IMR-90 (cell line): ENCODE measurements around the gene ACAP2. TPM values are rescaled to one million over a fixed set of nuclear protein-coding genes. Genes with fewer than 3 reads are reported as not detected.

Source experiments
- ATAC-seq: fragments of 200-7000 bp; cut with Tn5 transposase; 2 replicates; pipeline ENCODE4 v1.9.1; 2020; ENCODE audit warnings: low read depth, mild to moderate bottlenecking, moderate library complexity
- BruUV-seq: library from RNA; stranded (reverse); fragments of 400-500 nt; replicated peaks from 2 replicates; lab custom pipeline; 2021; lab: Mats Ljungman, UMichigan
- CTCF ChIA-PET: fragments of 300-600 bp; formaldehyde crosslinking; extraction: SDS; loops from one replicate; lab custom pipeline; 2021; ENCODE audit warnings: antibody characterized with exemption; lab: Yijun Ruan, JAX
- POLR2A ChIA-PET: fragments of 300-600 bp; sonication (Branson Sonifier 250); formaldehyde crosslinking; loops from one replicate; lab custom pipeline; 2022; ENCODE audit warnings: antibody characterized with exemption; ENCODE audit not compliant: unreplicated experiment; lab: Charles Lee
- DNase-seq: peaks from one replicate; pipeline ENCODE4 v3.0.0; 2013
- H2AFZ ChIP-seq: replicated peaks from 2 replicates; pipeline ENCODE3; 2013; ENCODE audit warnings: low read length, mild to moderate bottlenecking; ENCODE audit not compliant: poor library complexity
- H2AK5ac ChIP-seq: 2 replicates; pipeline ENCODE4 v1.6.1; 2013; ENCODE audit warnings: low read depth, low read length, inconsistent platforms
- H2AK9ac ChIP-seq: replicated peaks from 2 replicates; pipeline ENCODE3; 2013; ENCODE audit warnings: mild to moderate bottlenecking, low read depth, low read length, moderate library complexity; ENCODE audit not compliant: poor library complexity
- H2BK120ac ChIP-seq: 2 replicates; pipeline ENCODE4 v1.6.1; 2013; ENCODE audit warnings: low read depth, low read length, inconsistent platforms
- H2BK15ac ChIP-seq: 3 replicates; pipeline ENCODE4 v1.6.1; 2013; ENCODE audit warnings: low read depth, low read length, inconsistent platforms
- H2BK20ac ChIP-seq: 2 replicates; pipeline ENCODE4 v1.6.1; 2013; ENCODE audit warnings: low read depth, mild to moderate bottlenecking, inconsistent platforms, low read length, moderate library complexity
- H2BK5ac ChIP-seq: 2 replicates; pipeline ENCODE4 v1.6.1; 2013; ENCODE audit warnings: mild to moderate bottlenecking, low read depth, low read length, inconsistent platforms; ENCODE audit not compliant: poor library complexity, severe bottlenecking
- H3K14ac ChIP-seq: replicated peaks from 2 replicates; pipeline ENCODE4 v1.6.1; 2013; ENCODE audit warnings: low read depth, low read length, inconsistent platforms
- H3K18ac ChIP-seq: 2 replicates; pipeline ENCODE4 v1.6.1; 2013; ENCODE audit warnings: low read depth, low read length, control low read depth
- H3K23ac ChIP-seq: 2 replicates; pipeline ENCODE4 v1.6.1; 2013; ENCODE audit warnings: low read depth, low read length, inconsistent platforms
- H3K27ac ChIP-seq: 2 replicates; pipeline ENCODE4 v1.5.1; 2013; ENCODE audit warnings: mild to moderate bottlenecking, control low read depth, low read length; ENCODE audit not compliant: insufficient read depth
- H3K27me3 ChIP-seq: 2 replicates; pipeline ENCODE4 v1.6.1; 2013; ENCODE audit warnings: low read length; ENCODE audit not compliant: control insufficient read depth, insufficient read depth
- H3K36me3 ChIP-seq: 2 replicates; pipeline ENCODE4 v1.6.1; 2013; ENCODE audit warnings: low read length, mixed read lengths; ENCODE audit not compliant: control insufficient read depth, insufficient read depth
- H3K4ac ChIP-seq: 2 replicates; pipeline ENCODE4 v1.6.1; 2013; ENCODE audit warnings: low read depth, low read length, inconsistent platforms
- H3K4me1 ChIP-seq: 2 replicates; pipeline ENCODE4 v1.6.1; 2013; ENCODE audit warnings: low read length, mixed read lengths; ENCODE audit not compliant: control insufficient read depth, insufficient read depth
- H3K4me2 ChIP-seq: 2 replicates; pipeline ENCODE4 v1.6.1; 2013; ENCODE audit warnings: low read depth, mild to moderate bottlenecking, control low read depth, low read length, moderate library complexity
- H3K4me3 ChIP-seq: 2 replicates; pipeline ENCODE4 v1.5.1; 2013; ENCODE audit warnings: low read depth, mild to moderate bottlenecking, control low read depth, low read length, moderate library complexity; ENCODE audit not compliant: insufficient read depth
- H3K56ac ChIP-seq: 2 replicates; pipeline ENCODE4 v1.6.1; 2013; ENCODE audit warnings: low read length, inconsistent platforms; ENCODE audit not compliant: insufficient read depth; ENCODE audit errors: extremely low read depth
- H3K79me1 ChIP-seq, 2 experiments: 2 replicates each; pipeline ENCODE4 v1.6.1; 2013; ENCODE audit warnings: low read length in 2 of 2, inconsistent platforms in 1 of 2, low read depth in 1 of 2
- H3K9ac ChIP-seq: 2 replicates; pipeline ENCODE4 v1.6.1; 2013; ENCODE audit warnings: low read depth, low read length, control low read depth
- H3K9me1 ChIP-seq: 2 replicates; pipeline ENCODE4 v1.6.1; 2013; ENCODE audit warnings: low read length, inconsistent platforms; ENCODE audit not compliant: insufficient read depth
- H3K9me3 ChIP-seq: 2 replicates; pipeline ENCODE4 v1.6.1; 2013; ENCODE audit warnings: low read length; ENCODE audit not compliant: control insufficient read depth, insufficient read depth
- H4K20me1 ChIP-seq: 2 replicates; pipeline ENCODE4 v1.6.1; 2013; ENCODE audit warnings: low read length, inconsistent platforms; ENCODE audit not compliant: insufficient read depth
- H4K5ac ChIP-seq: 2 replicates; pipeline ENCODE4 v1.6.1; 2013; ENCODE audit warnings: mild to moderate bottlenecking, low read depth, low read length, control low read depth
- H4K8ac ChIP-seq, 2 experiments: 2 replicates each; pipeline ENCODE4 v1.6.1; 2013; ENCODE audit warnings: low read depth in 2 of 2, low read length in 2 of 2, control low read depth in 1 of 2, inconsistent platforms in 1 of 2
- H4K91ac ChIP-seq: 2 replicates; pipeline ENCODE4 v1.6.1; 2013; ENCODE audit warnings: low read depth, low read length, inconsistent platforms; ENCODE audit not compliant: insufficient read depth
- BHLHE40 ChIP-seq: fragments of 150-350 bp; IDR thresholded peaks from 2 replicates; pipeline ENCODE4 v1.6.1; 2016; ENCODE audit warnings: mild to moderate bottlenecking, low read depth, low read length
- CEBPB ChIP-seq: IDR thresholded peaks from 2 replicates; pipeline ENCODE4 v1.6.1; 2012; ENCODE audit warnings: low read depth, low read length, improper control_type of control experiment
- CHD1 ChIP-seq: IDR thresholded peaks from 2 replicates; pipeline ENCODE4 v1.6.1; 2012; ENCODE audit warnings: low read depth, low read length, improper control_type of control experiment
- MAFK ChIP-seq: IDR thresholded peaks from 2 replicates; pipeline ENCODE4 v1.6.1; 2012; ENCODE audit warnings: low read depth, low read length, improper control_type of control experiment
- MAZ ChIP-seq: IDR thresholded peaks from 2 replicates; pipeline ENCODE4 v1.6.1; 2012; ENCODE audit warnings: low read depth, mild to moderate bottlenecking, low read length, improper control_type of control experiment, moderate library complexity, borderline replicate concordance
- MXI1 ChIP-seq: IDR thresholded peaks from 2 replicates; pipeline ENCODE4 v1.6.1; 2012; ENCODE audit warnings: low read depth, mild to moderate bottlenecking, low read length, moderate library complexity, borderline replicate concordance
- POLR2A ChIP-seq: IDR thresholded peaks from 2 replicates; pipeline ENCODE4 v1.6.1; 2012; ENCODE audit warnings: mild to moderate bottlenecking, low read depth, low read length
- RAD21 ChIP-seq: IDR thresholded peaks from 2 replicates; pipeline ENCODE4 v1.6.1; 2012; ENCODE audit warnings: low read length, improper control_type of control experiment
- RCOR1 ChIP-seq: IDR thresholded peaks from 2 replicates; pipeline ENCODE4 v1.6.1; 2012; ENCODE audit warnings: mild to moderate bottlenecking, low read length, improper control_type of control experiment; ENCODE audit not compliant: insufficient replicate concordance
- RFX5 ChIP-seq: IDR thresholded peaks from 2 replicates; pipeline ENCODE4 v1.8.0; 2012; ENCODE audit warnings: low read depth, mild to moderate bottlenecking, low read length, moderate library complexity
- SMC3 ChIP-seq: fragments of 150-350 bp; IDR thresholded peaks from 2 replicates; pipeline ENCODE4 v1.6.1; 2016; ENCODE audit warnings: low read depth, mild to moderate bottlenecking, antibody characterized with exemption, low read length, moderate library complexity
- WGBS, 2 experiments: methylation state at CpG; one replicate each; pipeline versions ENCODE4 v1.1.5 to v1.1.7; 2013; ENCODE audit warnings: missing lambda C conversion rate in 2 of 2; ENCODE audit not compliant: insufficient read length in 1 of 2; ENCODE audit errors: extremely low coverage in 2 of 2; 5-methylcytosine and 5-hydroxymethylcytosine counted together
- dilution Hi-C: fragments of 300-500 bp; cut with HindIII; formaldehyde crosslinking; loops from one replicate; pipeline ENCODE4 v1.14.3; 2018; ENCODE audit warnings: low sequenced_read_pairs; ENCODE audit not compliant: unreplicated experiment
- in situ Hi-C: fragments of 300-500 bp; cut with MboI; formaldehyde crosslinking; loops from 3 replicates; pipeline ENCODE4 v1.14.3; 2019; ENCODE audit warnings: low sequenced_read_pairs, inconsistent platforms, mixed read lengths
- intact Hi-C: fragments of 100-400 bp; cut with micrococcal nuclease; formaldehyde crosslinking; loops from 2 replicates; pipeline ENCODE4 v1.10.0; 2022
- polyA plus RNA-seq, 3 experiments: library from polyadenylated mRNA; depleted of rRNA; stranded (reverse); fragments of >200 nt; gene quantifications; 2 replicates each; pipeline ENCODE4 v1.2.3, GENCODE V29; 2012; ENCODE audit warnings: low replicate concordance in 1 of 3
- total RNA-seq: library from RNA; depleted of rRNA; stranded (reverse); fragments of >200 nt; gene quantifications from 2 replicates; pipeline ENCODE4 v1.2.3, GENCODE V29; 2012
- TF ChIP-seq, protein P1 (sequence below): conservative IDR thresholded peaks from 2 replicates; pipeline ENCODE4 v1.5.1; 2012; ENCODE audit warnings: mild to moderate bottlenecking, low read depth, low read length, improper control_type of control experiment
- TF ChIP-seq, protein P2 (sequence below): fragments of 150-350 bp; IDR thresholded peaks from 2 replicates; pipeline ENCODE4 v1.6.1; 2016; ENCODE audit warnings: low read depth, mild to moderate bottlenecking, low read length, moderate library complexity, borderline replicate concordance

Gene ACAP2
- total and polyA plus RNA-seq, 2 of the 4 experiments (the other 2 are of a cell fraction): 11.9 to 35.1 TPM

DNA sequence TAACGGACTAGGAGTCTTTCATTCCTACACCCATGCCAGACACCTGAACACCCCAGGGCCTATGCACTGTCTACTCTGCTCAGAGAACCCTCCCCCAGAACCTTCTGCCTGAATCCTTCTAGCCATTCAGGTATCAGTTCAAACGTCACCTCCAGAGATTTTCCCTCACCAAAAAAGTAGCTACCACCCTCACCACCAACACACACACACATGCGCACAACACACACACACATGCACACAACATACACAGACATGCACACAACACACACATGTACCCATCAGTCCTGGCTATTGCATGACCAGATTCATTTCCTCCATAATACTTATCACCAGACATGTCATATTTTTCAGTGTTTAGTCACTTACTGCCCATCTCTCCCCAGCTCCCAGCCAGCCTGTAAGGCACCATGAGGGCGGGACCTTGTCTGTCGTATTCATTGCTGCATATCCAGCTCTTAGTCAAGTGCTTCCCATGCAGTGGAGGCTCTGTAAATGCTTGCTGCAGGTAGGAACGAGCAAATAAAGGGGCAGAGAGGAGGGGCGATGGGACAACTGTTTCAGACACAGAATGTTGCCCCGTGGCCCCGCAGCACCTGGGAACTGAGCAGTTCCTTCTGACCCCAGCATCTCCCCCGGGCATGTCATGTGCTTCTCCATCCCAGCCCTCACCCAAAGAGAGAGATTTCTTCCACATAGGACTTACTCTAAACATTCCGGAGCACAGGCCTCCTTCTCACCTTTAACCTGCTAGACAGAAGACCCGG lies 201.0 kb downstream of the ACAP2 start:
- no peaks in the 10 kb centered on the region for H3K27me3 ChIP-seq
- H3K9me1 ChIP-seq: peaks cover 14% of the 10 kb centered on the region
- dilution Hi-C loops: no loop called here
- H3K9me3 ChIP-seq: no peaks in the 10 kb centered on the region
- H2AK9ac ChIP-seq: no peak overlapping the region
- H3K18ac ChIP-seq: no peak overlapping the region
- H2AK5ac ChIP-seq: no peak overlapping the region; the same call in 1 of the 2 replicates
- H3K23ac ChIP-seq: no peak overlapping the region
- BruUV-seq: no TSS peak
- no peak overlapping the region for H3K56ac ChIP-seq
- no peak overlapping the region for H3K9ac ChIP-seq
- H2BK5ac ChIP-seq: no peak overlapping the region
- TF ChIP-seq RAD21 (no peak), POLR2A (no peak), MAZ (no peak), MXI1 (no peak), RFX5 (no peak), SMC3 (no peak), CEBPB (no peak), RCOR1 (no peak), MAFK (no peak), CHD1 (no peak), BHLHE40 (no peak)
- TF ChIP-seq, protein P1, sequence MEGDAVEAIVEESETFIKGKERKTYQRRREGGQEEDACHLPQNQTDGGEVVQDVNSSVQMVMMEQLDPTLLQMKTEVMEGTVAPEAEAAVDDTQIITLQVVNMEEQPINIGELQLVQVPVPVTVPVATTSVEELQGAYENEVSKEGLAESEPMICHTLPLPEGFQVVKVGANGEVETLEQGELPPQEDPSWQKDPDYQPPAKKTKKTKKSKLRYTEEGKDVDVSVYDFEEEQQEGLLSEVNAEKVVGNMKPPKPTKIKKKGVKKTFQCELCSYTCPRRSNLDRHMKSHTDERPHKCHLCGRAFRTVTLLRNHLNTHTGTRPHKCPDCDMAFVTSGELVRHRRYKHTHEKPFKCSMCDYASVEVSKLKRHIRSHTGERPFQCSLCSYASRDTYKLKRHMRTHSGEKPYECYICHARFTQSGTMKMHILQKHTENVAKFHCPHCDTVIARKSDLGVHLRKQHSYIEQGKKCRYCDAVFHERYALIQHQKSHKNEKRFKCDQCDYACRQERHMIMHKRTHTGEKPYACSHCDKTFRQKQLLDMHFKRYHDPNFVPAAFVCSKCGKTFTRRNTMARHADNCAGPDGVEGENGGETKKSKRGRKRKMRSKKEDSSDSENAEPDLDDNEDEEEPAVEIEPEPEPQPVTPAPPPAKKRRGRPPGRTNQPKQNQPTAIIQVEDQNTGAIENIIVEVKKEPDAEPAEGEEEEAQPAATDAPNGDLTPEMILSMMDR: no peak
- TF ChIP-seq, protein P2, sequence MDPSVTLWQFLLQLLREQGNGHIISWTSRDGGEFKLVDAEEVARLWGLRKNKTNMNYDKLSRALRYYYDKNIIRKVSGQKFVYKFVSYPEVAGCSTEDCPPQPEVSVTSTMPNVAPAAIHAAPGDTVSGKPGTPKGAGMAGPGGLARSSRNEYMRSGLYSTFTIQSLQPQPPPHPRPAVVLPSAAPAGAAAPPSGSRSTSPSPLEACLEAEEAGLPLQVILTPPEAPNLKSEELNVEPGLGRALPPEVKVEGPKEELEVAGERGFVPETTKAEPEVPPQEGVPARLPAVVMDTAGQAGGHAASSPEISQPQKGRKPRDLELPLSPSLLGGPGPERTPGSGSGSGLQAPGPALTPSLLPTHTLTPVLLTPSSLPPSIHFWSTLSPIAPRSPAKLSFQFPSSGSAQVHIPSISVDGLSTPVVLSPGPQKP: no peak
- H3K14ac ChIP-seq: no peak overlapping the region
- in situ Hi-C loops: no loop called here
- H3K4me2 ChIP-seq: no peak overlapping the region
- intact Hi-C loops: no loop called here
- no peak overlapping the region for H2AFZ ChIP-seq
- no peak overlapping the region for H3K4me3 ChIP-seq
- ATAC-seq (peak; percentile 47; the same call in 1 of the 2 replicates), DNase-seq (peak; percentile 19)
- H3K27ac ChIP-seq: no peak overlapping the region
- H2BK15ac ChIP-seq: no peak overlapping the region
- peaks cover 2% of the 10 kb centered on the region; the same call in 1 of the 2 replicates for H3K4me1 ChIP-seq
- H4K91ac ChIP-seq: no peak overlapping the region
- 90% methylated on average over 2 of the region's 12 CpGs; no CpG with 5 or more reads in 1 of the 2 experiments for WGBS, 2 experiments
- H2BK120ac ChIP-seq: no peak overlapping the region
- peaks cover 30 to 34% of the 10 kb centered on the region in 2 experiments for H3K79me1 ChIP-seq
- H3K36me3 ChIP-seq: peaks cover 1% of the 10 kb centered on the region; the same call in 1 of the 2 replicates
- ChIA-PET CTCF (no interaction called here), POLR2A (no interaction called here)
- no peak overlapping the region for H4K5ac ChIP-seq
- H4K20me1 ChIP-seq: no peaks in the 10 kb centered on the region
- H2BK20ac ChIP-seq: no peak overlapping the region
- H4K8ac ChIP-seq: no peak overlapping the region
- H3K4ac ChIP-seq: no peak overlapping the region
